ENCODE measurements around the gene IRX1.

DNA sequence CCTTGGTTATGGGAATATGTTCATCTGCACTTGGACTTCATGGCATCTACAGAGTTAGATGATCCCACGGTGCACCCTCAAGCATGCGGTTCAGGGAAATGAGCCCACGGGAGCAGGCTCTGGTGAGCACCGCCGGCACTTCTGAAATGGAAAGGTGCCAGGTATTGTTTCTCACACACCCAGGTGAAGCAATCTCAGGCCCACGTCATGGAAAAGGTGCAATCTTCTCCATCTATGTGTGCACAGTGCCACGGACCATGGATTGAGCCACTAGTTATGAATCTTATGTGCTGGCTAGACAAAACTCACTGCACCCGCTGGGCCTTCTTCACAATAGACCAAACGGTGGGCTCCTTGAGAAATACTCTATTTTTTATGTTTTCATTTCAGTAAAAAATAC lies 27.3 kb downstream of the IRX1 start:
- TF ChIP-seq, protein P1, sequence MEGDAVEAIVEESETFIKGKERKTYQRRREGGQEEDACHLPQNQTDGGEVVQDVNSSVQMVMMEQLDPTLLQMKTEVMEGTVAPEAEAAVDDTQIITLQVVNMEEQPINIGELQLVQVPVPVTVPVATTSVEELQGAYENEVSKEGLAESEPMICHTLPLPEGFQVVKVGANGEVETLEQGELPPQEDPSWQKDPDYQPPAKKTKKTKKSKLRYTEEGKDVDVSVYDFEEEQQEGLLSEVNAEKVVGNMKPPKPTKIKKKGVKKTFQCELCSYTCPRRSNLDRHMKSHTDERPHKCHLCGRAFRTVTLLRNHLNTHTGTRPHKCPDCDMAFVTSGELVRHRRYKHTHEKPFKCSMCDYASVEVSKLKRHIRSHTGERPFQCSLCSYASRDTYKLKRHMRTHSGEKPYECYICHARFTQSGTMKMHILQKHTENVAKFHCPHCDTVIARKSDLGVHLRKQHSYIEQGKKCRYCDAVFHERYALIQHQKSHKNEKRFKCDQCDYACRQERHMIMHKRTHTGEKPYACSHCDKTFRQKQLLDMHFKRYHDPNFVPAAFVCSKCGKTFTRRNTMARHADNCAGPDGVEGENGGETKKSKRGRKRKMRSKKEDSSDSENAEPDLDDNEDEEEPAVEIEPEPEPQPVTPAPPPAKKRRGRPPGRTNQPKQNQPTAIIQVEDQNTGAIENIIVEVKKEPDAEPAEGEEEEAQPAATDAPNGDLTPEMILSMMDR (IDR thresholded peaks at IDR 0.05; ENCODE audit: insufficient read depth, low read length, poor library complexity, severe bottlenecking), result no peak
- TF ChIP-seq EZH2phosphoT487 (conservative IDR thresholded peaks at IDR 0.05; ENCODE audit: low read length), result no peak
